GM12878 (cell line): ENCODE measurements around the gene ZIC5.

Source experiments
- CTCF ChIP-seq, 3 experiments: IDR thresholded peaks in 2 of 3; conservative IDR thresholded peaks in 1 of 3; 2 replicates each; pipeline ENCODE4 v1.5.1; 2011; ENCODE audit warnings: low read depth in 3 of 3, low read length in 3 of 3, mild to moderate bottlenecking in 3 of 3, control low read depth in 2 of 3, moderate library complexity in 2 of 3, inconsistent platforms in 1 of 3, mixed read lengths in 1 of 3; ENCODE audit not compliant: control insufficient read depth in 2 of 3, insufficient read depth in 1 of 3; ENCODE audit errors: extremely low read depth in 1 of 3
- ETV6 ChIP-seq, 2 experiments: fragments of 450-650 bp in 1 of 2; IDR thresholded peaks in 1 of 2; conservative IDR thresholded peaks in 1 of 2; 2 replicates each; pipeline ENCODE4 v1.6.1; 2014; ENCODE audit warnings: antibody characterized with exemption in 1 of 2, borderline replicate concordance in 1 of 2, low read depth in 1 of 2, mild to moderate bottlenecking in 1 of 2, moderate library complexity in 1 of 2
- FOXK2 ChIP-seq: fragments of 450-650 bp; IDR thresholded peaks from 2 replicates; pipeline ENCODE4 v1.6.1; 2017; ENCODE audit warnings: mild to moderate bottlenecking, moderate library complexity

- TF ChIP-seq ETV6 (conservative IDR thresholded peaks at IDR 0.05 in 1 of 2, IDR thresholded peaks at IDR 0.05 in 1 of 2; ENCODE audit: borderline replicate concordance in 1 of 2, low read depth in 1 of 2): no peak
- TF ChIP-seq CTCF (IDR thresholded peaks at IDR 0.05 in 2 of 3, conservative IDR thresholded peaks at IDR 0.05 in 1 of 3; ENCODE audit: control insufficient read depth in 2 of 3, extremely low read depth in 1 of 3, insufficient read depth in 1 of 3, low read depth in 3 of 3, low read length in 3 of 3): no peak
- no peak for TF ChIP-seq FOXK2
Observed at GRCh38 chr13:99995104-99995588, 23.6 kb upstream of the ZIC5 start.
